Ectodermal cell (in vitro differentiated cells): ENCODE data around the gene COL25A1.

Experiments used
- H3K27ac ChIP-seq: 2 replicates; pipeline ENCODE4 v1.7.0; 2013; ENCODE audit warnings: mild to moderate bottlenecking, low read depth, low read length; ENCODE audit not compliant: insufficient read depth, poor library complexity, severe bottlenecking
- H3K27me3 ChIP-seq: 2 replicates; pipeline ENCODE4 v1.7.0; 2013; ENCODE audit warnings: mild to moderate bottlenecking, low read length; ENCODE audit not compliant: insufficient read depth, control insufficient read depth, poor library complexity, severe bottlenecking
- H3K36me3 ChIP-seq: one replicate; pipeline ENCODE4 v1.7.0; 2013; ENCODE audit warnings: low read length; ENCODE audit not compliant: control insufficient read depth, insufficient read depth
- H3K4me1 ChIP-seq: one replicate; pipeline ENCODE4 v1.7.0; 2013; ENCODE audit warnings: low read length; ENCODE audit not compliant: control insufficient read depth, insufficient read depth
- H3K4me3 ChIP-seq: 2 replicates; pipeline ENCODE4 v1.7.0; 2013; ENCODE audit warnings: low read depth, low read length, control low read depth; ENCODE audit not compliant: insufficient read depth
- H3K9me3 ChIP-seq: 2 replicates; pipeline ENCODE4 v1.7.0; 2013; ENCODE audit warnings: mild to moderate bottlenecking, low read length, moderate library complexity; ENCODE audit not compliant: control insufficient read depth
- WGBS, 2 experiments: methylation state at CpG; one replicate each; pipeline ENCODE4 v1.1.7; 2013; ENCODE audit warnings: missing lambda C conversion rate in 2 of 2; 5-methylcytosine and 5-hydroxymethylcytosine counted together

Gene COL25A1

DNA sequence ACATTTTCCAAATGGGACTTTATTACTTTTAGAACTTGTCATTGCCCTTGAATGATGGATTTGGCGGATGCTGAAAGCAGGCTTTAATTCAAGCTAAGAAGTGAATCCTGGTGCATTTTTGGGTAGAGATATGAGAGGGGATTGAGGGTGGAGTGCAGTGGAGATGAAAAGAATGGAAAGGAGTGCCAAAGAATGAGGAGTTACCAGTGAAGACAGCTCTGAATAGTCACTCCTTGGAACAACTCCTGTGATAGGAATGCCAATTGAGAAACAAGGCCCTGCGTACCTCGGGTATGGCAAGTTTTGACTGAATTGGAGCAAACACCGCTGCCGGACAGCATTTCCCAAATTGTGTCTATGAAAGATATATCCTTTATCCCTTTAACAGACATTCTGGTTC is 503.2 kb downstream of the COL25A1 start:
- no peaks in the 10 kb centered on the region for H3K27me3 ChIP-seq
- H3K9me3 ChIP-seq = no peaks in the 10 kb centered on the region
- WGBS, 2 experiments = 52 to 55% methylated on average over 5 of the region's 5 CpGs
- H3K4me3 ChIP-seq = no peak overlapping the region
- no peaks in the 10 kb centered on the region for H3K36me3 ChIP-seq
- H3K27ac ChIP-seq = no peak overlapping the region
- no peaks in the 10 kb centered on the region for H3K4me1 ChIP-seq

DNA sequence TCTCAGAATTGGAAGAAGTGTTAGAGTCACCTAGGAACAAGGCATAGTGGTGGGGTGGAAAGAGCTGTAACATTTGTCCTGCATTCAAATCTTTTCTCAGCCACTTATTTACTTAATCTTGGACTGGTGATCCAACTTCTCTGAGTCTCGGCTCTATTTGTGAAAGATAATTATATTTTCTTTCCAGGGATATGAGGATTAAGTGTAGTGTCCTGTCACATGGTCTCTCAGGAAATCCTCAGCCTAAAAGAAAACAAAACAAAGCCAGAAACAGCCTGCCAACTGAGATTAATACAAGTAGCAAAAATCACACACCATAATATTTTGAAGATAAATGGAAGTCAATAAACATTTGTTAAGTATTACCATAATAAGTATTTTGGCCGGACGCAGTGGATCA is 506.3 kb downstream of the COL25A1 start:
- no peak overlapping the region for H3K4me3 ChIP-seq
- WGBS, 2 experiments = 89 to 93% methylated on average over 2 to 3 of the region's 3 CpGs
- no peaks in the 10 kb centered on the region for H3K4me1 ChIP-seq
- no peaks in the 10 kb centered on the region for H3K9me3 ChIP-seq
- no peaks in the 10 kb centered on the region for H3K27me3 ChIP-seq
- H3K27ac ChIP-seq = no peak overlapping the region
- H3K36me3 ChIP-seq = no peaks in the 10 kb centered on the region

DNA sequence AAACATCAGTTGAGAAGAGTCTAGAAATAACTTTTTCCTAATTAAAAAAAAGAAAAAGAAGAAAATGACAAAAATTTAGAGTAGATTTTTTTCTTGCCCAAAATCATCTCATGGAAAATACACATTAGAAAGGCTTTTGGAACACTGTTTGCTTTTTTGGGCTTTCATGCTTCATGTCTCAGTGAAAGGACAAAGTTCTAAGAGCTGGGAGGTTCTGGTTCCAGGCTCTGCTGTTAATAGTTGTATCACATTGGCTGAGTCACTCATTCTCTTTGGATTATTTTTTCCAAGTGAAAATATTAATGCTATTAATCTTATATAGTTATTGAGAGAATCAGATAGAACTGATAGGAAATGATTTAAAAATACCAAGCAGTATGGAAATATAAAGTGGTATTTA is 506.7 kb downstream of the COL25A1 start:
- Histone ChIP-seq H3K27ac (no peak overlapping the region), H3K9me3 (no peaks in the 10 kb centered on the region), H3K4me1 (no peaks in the 10 kb centered on the region)

DNA sequence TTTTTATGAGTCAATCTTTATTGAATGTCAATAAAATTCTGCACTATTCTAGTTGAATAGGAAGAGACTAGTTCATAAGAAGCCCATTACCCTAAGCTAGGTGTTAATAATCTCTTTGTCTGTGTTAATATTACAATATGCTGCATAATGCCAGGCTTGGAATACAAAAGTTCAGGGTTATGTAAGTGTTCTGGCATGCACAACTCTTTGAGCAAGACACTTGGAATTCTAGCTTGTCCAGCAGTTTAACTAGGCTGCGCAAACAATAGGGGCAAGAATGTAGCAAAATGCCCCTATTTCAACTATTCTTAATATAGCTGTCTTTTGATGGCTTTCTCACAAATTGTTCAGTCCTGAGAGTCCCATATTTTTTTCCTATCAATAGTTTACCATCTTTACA is 508.3 kb downstream of the COL25A1 start:
- whole genome bisulfite sequencing, 2 experiments = 90 to 100% methylated on average over 1 of the region's 1 CpG

More for the DNA sequence above, 506.7 kb downstream of the COL25A1 start:
- Histone ChIP-seq H3K36me3 (no peaks in the 10 kb centered on the region), H3K27me3 (no peaks in the 10 kb centered on the region), H3K4me3 (no peak overlapping the region)

DNA sequence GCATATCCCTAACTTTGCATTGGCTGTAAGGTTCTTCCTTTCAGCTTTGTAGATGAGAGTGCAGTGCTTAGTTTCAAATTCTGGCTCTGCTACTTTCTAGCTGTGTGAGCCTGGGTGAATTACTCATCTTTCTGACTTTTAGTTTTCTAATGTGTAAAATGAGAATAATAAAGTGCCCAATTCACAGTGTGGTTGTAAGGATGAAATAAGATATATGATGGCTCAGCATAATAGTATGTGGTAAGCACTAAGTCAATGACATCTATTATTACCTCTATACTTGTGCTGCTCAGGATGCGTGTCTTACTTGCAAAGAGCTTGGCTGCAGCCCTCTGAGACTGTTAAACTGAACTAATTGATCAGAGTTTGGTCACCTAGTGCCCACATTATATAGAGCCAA is 509.0 kb downstream of the COL25A1 start:
- H3K27me3 ChIP-seq = no peaks in the 10 kb centered on the region
- H3K27ac ChIP-seq = no peak overlapping the region
- no peak overlapping the region for H3K4me3 ChIP-seq
- no peaks in the 10 kb centered on the region for H3K4me1 ChIP-seq
- no peaks in the 10 kb centered on the region for H3K9me3 ChIP-seq
- H3K36me3 ChIP-seq = no peaks in the 10 kb centered on the region
- WGBS, 2 experiments = 94 to 96% methylated on average over 1 of the region's 1 CpG

More for the DNA sequence above, 508.3 kb downstream of the COL25A1 start:
- Histone ChIP-seq H3K4me3 (no peak overlapping the region), H3K27me3 (no peaks in the 10 kb centered on the region), H3K27ac (no peak overlapping the region), H3K9me3 (no peaks in the 10 kb centered on the region), H3K36me3 (no peaks in the 10 kb centered on the region), H3K4me1 (no peaks in the 10 kb centered on the region)

DNA sequence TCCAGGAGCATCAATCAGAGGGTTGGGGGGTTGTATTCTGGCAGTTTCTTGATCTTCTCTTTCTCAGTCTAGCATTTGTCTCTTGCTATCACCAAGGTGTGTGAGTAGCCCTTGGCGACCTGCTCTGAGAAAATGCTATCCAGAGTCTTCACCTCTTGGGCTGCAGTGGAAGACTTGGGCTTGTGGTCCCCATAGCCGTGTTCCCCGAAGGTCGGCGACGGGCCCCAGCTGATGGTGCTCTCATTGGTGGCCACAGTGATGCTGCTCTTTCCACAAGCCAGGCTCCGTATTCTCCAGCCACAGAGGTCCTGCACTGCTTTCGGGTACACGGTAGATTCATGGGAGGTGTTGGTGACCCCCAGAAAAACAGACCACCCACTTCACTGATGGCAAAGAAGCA is 513.7 kb downstream of the COL25A1 start:
- H3K27me3 ChIP-seq = no peaks in the 10 kb centered on the region
- H3K9me3 ChIP-seq = no peaks in the 10 kb centered on the region
- WGBS, 2 experiments = 92 to 98% methylated on average over 9 of the region's 9 CpGs
- no peak overlapping the region for H3K4me3 ChIP-seq
- no peaks in the 10 kb centered on the region for H3K36me3 ChIP-seq
- H3K4me1 ChIP-seq = no peaks in the 10 kb centered on the region
- H3K27ac ChIP-seq = no peak overlapping the region

DNA sequence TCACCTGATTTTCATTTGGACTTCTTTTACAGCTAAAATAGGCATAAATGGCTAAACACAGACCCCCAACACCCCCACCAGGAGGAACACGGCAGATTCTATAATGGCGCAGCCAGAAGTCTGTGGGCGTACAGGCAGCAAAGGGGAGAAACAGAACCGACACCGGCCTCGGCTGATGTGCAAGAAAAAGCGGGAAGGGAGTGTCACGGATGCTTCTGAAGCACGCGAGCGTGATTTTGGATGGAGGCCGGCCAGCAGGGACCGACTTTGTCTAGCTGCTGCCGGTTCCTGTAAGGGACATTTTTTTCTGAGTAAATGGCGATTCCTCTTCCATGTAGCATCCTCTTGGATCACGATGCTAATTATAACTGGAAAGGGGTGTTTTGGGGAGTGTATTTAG is 514.7 kb downstream of the COL25A1 start:
- Histone ChIP-seq H3K4me1 (no peaks in the 10 kb centered on the region), H3K27me3 (no peaks in the 10 kb centered on the region), H3K36me3 (no peaks in the 10 kb centered on the region), H3K4me3 (no peak overlapping the region), H3K27ac (no peak overlapping the region), H3K9me3 (no peaks in the 10 kb centered on the region)
- 95% methylated on average over 16 of the region's 16 CpGs for WGBS, 2 experiments

DNA sequence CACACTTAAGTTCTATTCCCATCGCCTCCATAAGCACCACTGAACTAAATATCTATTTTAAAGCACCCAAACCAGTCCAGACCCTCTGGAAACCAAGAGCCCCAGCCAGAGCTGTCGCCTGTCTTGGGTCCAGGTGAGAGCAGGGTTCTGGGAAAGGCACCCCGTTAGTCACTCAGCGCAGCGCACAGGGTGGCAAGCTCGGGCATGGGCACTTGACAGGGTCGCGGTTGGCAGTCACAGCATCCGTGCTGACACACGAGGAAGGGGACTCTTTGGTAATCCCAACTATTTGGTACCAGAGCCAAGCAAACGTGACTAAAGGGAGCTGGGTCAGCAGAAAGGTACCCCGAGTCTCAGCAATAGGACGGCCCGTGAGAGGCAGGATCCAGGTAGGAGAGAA is 515.4 kb downstream of the COL25A1 start:
- Histone ChIP-seq H3K36me3 (no peaks in the 10 kb centered on the region), H3K4me3 (no peak overlapping the region), H3K9me3 (no peaks in the 10 kb centered on the region), H3K4me1 (no peaks in the 10 kb centered on the region), H3K27me3 (no peaks in the 10 kb centered on the region), H3K27ac (no peak overlapping the region)
- WGBS, 2 experiments = 90% methylated on average over 14 of the region's 14 CpGs

DNA sequence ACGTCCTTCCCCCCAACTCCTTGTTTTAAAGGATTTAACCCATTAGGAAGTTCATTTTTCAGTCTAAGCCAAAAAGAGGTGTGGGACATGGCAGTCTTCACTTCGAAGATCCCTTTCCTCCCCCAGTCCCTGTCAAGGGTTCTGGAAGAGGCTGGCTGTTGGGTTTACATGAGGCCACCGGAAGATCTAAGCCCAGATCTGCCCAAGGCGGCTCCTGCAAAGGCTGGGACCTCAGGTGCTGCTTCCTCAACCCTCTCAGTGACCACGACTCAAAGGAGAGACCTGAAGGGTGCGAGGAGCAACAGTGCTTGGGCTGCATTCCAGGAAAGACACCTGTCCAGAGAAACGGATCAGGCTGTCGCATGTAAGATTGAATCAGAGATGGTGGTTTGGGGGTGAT is 516.1 kb downstream of the COL25A1 start:
- WGBS, 2 experiments = 93 to 95% methylated on average over 8 of the region's 8 CpGs
- no peaks in the 10 kb centered on the region for H3K9me3 ChIP-seq
- no peak overlapping the region for H3K27ac ChIP-seq
- no peaks in the 10 kb centered on the region for H3K4me1 ChIP-seq
- no peaks in the 10 kb centered on the region for H3K27me3 ChIP-seq
- H3K4me3 ChIP-seq = no peak overlapping the region
- no peaks in the 10 kb centered on the region for H3K36me3 ChIP-seq

DNA sequence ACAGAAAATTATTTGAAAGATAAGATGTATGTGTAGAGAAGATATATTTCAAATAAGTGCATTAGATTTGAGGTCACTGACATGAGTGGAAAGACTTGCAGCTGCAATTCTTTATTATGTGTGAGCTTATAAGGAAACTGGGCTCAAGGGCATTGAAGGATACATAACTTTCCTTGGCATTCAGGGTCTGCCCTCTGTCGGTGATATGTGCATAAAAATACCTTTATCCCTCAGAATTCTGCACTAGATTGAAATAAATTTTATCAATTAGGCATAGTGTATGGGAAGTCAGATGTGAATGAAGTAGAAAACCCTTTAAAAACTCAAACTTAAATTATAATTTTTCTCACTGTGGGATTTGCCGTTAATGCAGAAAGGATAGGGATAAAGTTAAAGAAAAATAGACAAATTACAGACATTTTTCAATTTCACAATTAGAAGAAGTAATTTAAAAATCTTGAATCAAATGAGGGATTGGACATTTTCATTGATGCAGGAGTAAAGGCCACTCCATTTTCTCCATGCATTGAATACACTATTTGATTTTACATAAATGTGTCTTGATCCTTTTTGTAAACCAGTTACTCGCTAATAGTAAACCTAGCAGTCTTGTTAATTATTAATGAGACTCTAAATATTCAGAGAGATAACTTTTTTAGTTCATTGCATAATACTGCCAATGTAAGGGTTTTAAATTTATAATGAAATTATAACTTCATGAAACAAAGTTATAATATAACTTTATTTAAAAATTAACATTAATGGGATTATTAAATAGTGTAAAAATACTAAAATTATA is 518.6 kb downstream of the COL25A1 start:
- 50% methylated on average over 1 of the region's 3 CpGs; no CpG with 5 or more reads in 1 of the 2 experiments for WGBS, 2 experiments
- no peak overlapping the region for H3K27ac ChIP-seq
- H3K27me3 ChIP-seq = no peaks in the 10 kb centered on the region
- H3K4me1 ChIP-seq = no peaks in the 10 kb centered on the region
- H3K4me3 ChIP-seq = no peak overlapping the region
- no peaks in the 10 kb centered on the region for H3K9me3 ChIP-seq
- H3K36me3 ChIP-seq = no peaks in the 10 kb centered on the region

DNA sequence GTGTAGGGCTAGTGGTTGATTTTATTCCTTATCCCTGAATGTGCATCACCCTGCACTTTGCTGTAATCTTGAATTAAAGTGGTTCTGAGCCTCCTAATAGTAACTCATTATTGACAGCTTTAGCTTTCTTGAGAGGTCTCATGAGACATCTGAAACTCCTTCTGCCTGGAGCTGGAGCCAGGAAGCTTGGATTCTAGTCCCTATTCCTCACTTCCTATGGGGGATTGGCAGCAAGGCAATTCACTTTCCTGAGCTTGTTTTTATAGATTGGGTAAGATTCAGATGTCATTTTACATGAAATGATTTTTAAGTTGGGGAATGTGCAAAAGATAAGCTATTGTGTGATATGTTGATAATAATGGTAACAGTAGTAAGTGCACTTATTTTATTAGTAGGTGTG is 522.5 kb downstream of the COL25A1 start:
- H3K27me3 ChIP-seq = no peaks in the 10 kb centered on the region
- no peaks in the 10 kb centered on the region for H3K9me3 ChIP-seq
- H3K36me3 ChIP-seq = no peaks in the 10 kb centered on the region
- H3K4me1 ChIP-seq = no peaks in the 10 kb centered on the region
- no peak overlapping the region for H3K4me3 ChIP-seq
- H3K27ac ChIP-seq = no peak overlapping the region
